ENCODE data around the gene CRABP2. TPM values are rescaled to one million over a fixed set of nuclear protein-coding genes. Genes with fewer than 3 reads are reported as not detected.

CRABP2 gene
- polyA plus RNA-seq, 2 of the 4 experiments (the other 2 are of a cell fraction), result 1.7 to 15.6 TPM

GRCh38 chr1:156709757-156710489, 4.5 kb upstream of the CRABP2 start:
- Histone ChIP-seq H3K4me2 (peak overlapping the region; percentile 37), H3K4me1 (peaks cover 68% of the 10 kb centered on the region), H3K4me3 (no peak overlapping the region), H3K27ac (peak overlapping the region in 1 of 2 experiments; percentile 51; a peak in 2 of 6 replicates), H3K9me3 (no peaks in the 10 kb centered on the region)
- POLR2A ChIA-PET, result interaction anchor here (1.1 to 1.3 kb wide), 2 partner anchors 19 to 20 kb away, joined by 3 to 4 read pairs; partner anchors contain the start of genes ISG20L2 and METTL25B
- TF ChIP-seq POLR2AphosphoS2 (conservative IDR thresholded peaks at IDR 0.05; ENCODE audit: low read length) (no peak), HEYL (CRISPR knock-in tag; IDR thresholded peaks at IDR 0.05) (no peak), HOXB13 (CRISPR knock-in tag; IDR thresholded peaks at IDR 0.05; ENCODE audit: low read depth) (no peak), PBX3 (IDR thresholded peaks at IDR 0.05) (no peak), CEBPB (IDR thresholded peaks at IDR 0.05) (no peak), HDAC2 (IDR thresholded peaks at IDR 0.05) (no peak), CTCF (IDR thresholded peaks at IDR 0.05) (no peak), TFCP2L1 (CRISPR knock-in tag; IDR thresholded peaks at IDR 0.05) (no peak), CHD2 (IDR thresholded peaks at IDR 0.05; ENCODE audit: low read length, partially characterized antibody) (no peak), CBX8 (IDR thresholded peaks at IDR 0.05) (no peak), CBX2 (IDR thresholded peaks at IDR 0.05; ENCODE audit: borderline replicate concordance, low read depth) (no peak), ESRRA (IDR thresholded peaks at IDR 0.05; ENCODE audit: borderline replicate concordance, low read length) (no peak), MAFK (IDR thresholded peaks at IDR 0.05; ENCODE audit: partially characterized antibody) (no peak), HES2 (IDR thresholded peaks at IDR 0.05) (no peak)
- CTCF ChIA-PET, result interaction anchor here (1.1 to 52.1 kb wide), 6 partner anchors 7 to 148 kb away, joined by 3 to 2258 read pairs (median 48); partner anchors contain the start of genes CRABP2, ISG20L2, METTL25B and NES
- peak; percentile 37 to 45; a peak in 5 of 6 replicates for ATAC-seq
- DNase-seq (ENCODE audit: low read depth in 1 of 2, low spot score in 1 of 2), result peak in 1 of 2 experiments; percentile 29
- 54% methylated on average over 11 of the region's 11 CpGs for WGBS (ENCODE audit: missing lambda C conversion rate)
- FAIRE-seq, result no peak

GRCh38 chr1:156709031-156709430, 3.6 kb upstream of the CRABP2 start:
- POLR2A ChIA-PET, result interaction anchor here (1.1 kb wide), 1 partner anchor 19 kb away, joined by 4 read pairs; the partner anchor contains the start of gene METTL25B
- ATAC-seq (no peak), DNase-seq (ENCODE audit: low read depth in 1 of 2, low spot score in 1 of 2) (no peak), FAIRE-seq (no peak)
- Histone ChIP-seq H3K4me2 (no peak overlapping the region; the same call in 2 of the 3 replicates), H3K4me1 (peaks cover 77% of the 10 kb centered on the region), H3K27ac (0 out of 6 replicates have a peak overlapping the region, but pooled peaks of 1 of the 2 experiments have one; percentile 51), H3K9me3 (no peaks in the 10 kb centered on the region), H3K4me3 (no peak overlapping the region)
- WGBS (ENCODE audit: missing lambda C conversion rate), result 86% methylated on average over 4 of the region's 4 CpGs
- TF ChIP-seq USF2 (IDR thresholded peaks at IDR 0.05) (no peak), NPAS2 (CRISPR knock-in tag; IDR thresholded peaks at IDR 0.05; ENCODE audit: borderline replicate concordance) (no peak), CEBPB (IDR thresholded peaks at IDR 0.05) (no peak), ZNF302 (CRISPR knock-in tag; IDR thresholded peaks at IDR 0.05) (no peak), JUNB (IDR thresholded peaks at IDR 0.05) (no peak), PHF8 (IDR thresholded peaks at IDR 0.05; ENCODE audit: borderline replicate concordance, low read depth) (no peak), RAD21 (conservative IDR thresholded peaks at IDR 0.05 in 1 of 2, IDR thresholded peaks at IDR 0.05 in 1 of 2) (no peak), EP300 (IDR thresholded peaks at IDR 0.05) (no peak), NFE2L2 (conservative IDR thresholded peaks at IDR 0.05; ENCODE audit: low read length) (no peak), RFX5 (IDR thresholded peaks at IDR 0.05) (no peak), CBX8 (IDR thresholded peaks at IDR 0.05) (no peak), CTCF (IDR thresholded peaks at IDR 0.05) (no peak), HEYL (CRISPR knock-in tag; IDR thresholded peaks at IDR 0.05) (no peak), TP53 (CRISPR knock-in tag; IDR thresholded peaks at IDR 0.05) (no peak), EHF (CRISPR knock-in tag; IDR thresholded peaks at IDR 0.05) (no peak), ZC3H11A (IDR thresholded peaks at IDR 0.05) (no peak), JUN (IDR thresholded peaks at IDR 0.05) (no peak), MAZ (IDR thresholded peaks at IDR 0.05; ENCODE audit: borderline replicate concordance, low read depth, low read length) (no peak)
- CTCF ChIA-PET, result interaction anchor here (12.8 to 52.1 kb wide), 3 partner anchors 8 to 82 kb away, joined by 93 to 2258 read pairs (median 2258); partner anchors contain the start of genes CRABP2, ISG20L2, METTL25B and NES
